ENCODE results near the gene ZNRF3.
"Not testable (repeated sequence)": the region's sequence is repeated elsewhere in the genome, so short reads cannot be mapped to it uniquely, and the experiment has no call there.

Gene ZNRF3

DNA sequence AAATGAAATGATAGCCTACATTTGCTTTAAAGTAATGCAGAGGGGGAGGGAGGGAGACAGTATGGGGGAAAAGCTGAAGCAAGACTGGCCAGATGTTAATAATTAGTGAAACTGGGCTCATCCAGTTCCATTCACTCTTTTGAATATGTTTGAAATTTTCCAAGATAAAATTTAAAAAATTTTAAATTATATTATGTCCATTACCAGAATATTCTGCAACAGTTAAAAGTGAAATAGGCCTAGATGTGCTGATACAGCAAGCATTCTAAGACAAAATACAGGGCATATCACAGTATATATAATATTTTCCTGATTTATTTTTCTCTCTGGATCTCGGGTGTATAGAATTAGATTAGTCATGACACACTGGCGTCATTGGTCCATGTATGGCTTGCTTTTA, 13.6 kb upstream of the ZNRF3 start:
- FAIRE-seq = no peak
- TF ChIP-seq POLR2A (IDR thresholded peaks at IDR 0.05; ENCODE audit: low read depth, low read length) = no peak
- no peak for DNase-seq (ENCODE audit: insufficient read length, low spot score)

DNA sequence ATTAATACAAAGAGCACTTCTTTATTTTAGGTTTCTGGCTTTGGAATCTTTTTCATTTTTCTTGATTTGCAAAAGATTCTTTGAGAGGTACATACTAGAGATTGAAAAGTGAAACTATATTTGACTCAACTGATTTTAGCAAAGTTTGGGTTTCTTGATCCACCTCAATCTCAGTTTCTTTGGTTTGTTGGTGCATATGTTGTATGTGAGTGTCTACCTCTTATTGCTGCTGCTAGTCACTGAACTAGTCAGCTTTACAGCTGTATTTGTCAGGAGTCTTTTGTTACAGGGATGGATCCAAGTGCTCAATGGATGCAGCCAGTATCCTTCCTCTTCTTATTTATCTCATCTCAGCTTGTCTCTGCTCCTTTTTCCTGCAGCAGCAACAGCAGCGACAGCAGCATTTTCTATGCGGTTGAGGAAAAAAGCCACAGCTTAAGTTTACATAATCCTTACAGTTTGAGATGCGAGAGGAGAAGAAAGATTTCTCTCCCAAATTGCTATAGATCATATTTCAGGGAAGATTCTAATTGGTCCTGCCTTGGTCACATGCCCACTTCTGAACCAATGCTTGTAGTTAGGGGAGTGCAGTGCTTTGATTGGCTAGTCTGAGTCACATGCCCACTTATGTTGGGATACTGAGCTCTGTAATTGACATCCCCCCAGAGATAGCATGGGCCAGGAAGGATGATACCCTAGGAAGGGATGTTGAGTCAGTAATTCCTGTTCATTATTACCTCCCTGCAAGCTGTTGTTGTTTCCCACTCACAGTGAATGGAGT, 10.0 kb upstream of the ZNRF3 start:
- TF ChIP-seq POLR2A (IDR thresholded peaks at IDR 0.05; ENCODE audit: low read depth, low read length) = no peak
- FAIRE-seq = no peak
- DNase-seq (ENCODE audit: insufficient read length, low spot score) = no peak

DNA sequence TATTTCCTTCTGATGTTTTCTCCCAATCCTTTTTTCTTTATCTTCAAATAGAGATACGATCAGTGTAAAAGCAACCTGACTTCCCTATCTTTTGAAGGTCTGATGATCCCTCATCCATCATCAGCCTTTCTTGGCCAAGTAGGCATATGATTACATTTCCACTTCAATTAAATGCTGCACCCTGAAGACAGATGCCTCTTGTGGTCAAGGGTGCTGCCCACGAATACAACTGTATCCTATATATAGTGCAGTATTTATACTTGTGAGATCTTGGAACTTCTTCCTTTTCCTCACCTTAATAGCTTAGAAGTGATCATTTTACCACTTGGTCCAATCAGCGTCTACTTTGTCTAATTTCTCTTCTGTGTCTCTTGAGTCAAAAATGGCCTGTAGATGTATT, 9.3 kb upstream of the ZNRF3 start:
- FAIRE-seq (no peak), DNase-seq (ENCODE audit: insufficient read length, low spot score) (no peak)
- TF ChIP-seq POLR2A (IDR thresholded peaks at IDR 0.05; ENCODE audit: low read depth, low read length) = no peak

DNA sequence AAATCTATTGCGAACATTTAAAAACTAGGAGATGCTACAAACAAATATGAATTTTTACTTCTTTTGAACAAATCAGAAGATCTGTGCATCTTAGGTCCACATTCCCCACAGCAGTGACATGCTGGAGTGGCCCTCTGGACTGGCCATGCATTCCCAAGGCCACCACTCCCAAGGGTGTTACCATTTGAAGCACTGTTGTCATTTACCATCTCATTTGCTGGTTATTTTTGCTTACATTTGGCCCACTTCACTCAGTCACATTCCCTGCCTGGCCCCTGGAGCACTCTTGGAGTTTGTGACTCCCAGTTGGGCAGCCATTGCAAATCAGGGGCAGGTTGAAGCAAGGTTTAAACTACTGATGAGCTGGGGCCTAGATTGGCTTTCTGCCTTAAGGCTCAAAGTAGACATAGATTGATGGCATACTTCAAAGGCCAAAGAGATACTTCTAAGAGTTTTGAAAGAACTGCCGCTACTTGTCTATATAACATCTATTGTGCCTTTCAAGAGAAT, 8.5 kb upstream of the ZNRF3 start:
- DNase-seq (ENCODE audit: insufficient read length, low spot score) (no peak), FAIRE-seq (no peak)
- TF ChIP-seq POLR2A (IDR thresholded peaks at IDR 0.05; ENCODE audit: low read depth, low read length) = no peak

DNA sequence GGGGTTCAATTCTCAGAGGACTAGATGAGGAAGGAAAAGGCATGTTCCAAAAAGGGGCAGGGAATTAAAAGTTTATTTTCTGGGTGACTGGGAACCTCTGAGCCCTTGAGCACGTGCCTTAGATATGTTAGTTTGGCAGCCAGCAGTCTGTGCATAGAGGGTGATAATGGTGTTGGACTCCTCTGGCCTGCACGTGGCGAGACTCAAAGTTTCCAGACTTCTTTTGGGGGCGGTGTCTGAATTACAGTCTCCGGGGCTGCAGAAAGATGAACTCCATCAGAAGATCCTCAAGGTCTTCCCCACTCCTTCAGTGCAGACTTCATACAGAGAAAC, 861 bp upstream of the ZNRF3 start:
- no peak for TF ChIP-seq POLR2A (IDR thresholded peaks at IDR 0.05; ENCODE audit: low read depth, low read length)

DNA sequence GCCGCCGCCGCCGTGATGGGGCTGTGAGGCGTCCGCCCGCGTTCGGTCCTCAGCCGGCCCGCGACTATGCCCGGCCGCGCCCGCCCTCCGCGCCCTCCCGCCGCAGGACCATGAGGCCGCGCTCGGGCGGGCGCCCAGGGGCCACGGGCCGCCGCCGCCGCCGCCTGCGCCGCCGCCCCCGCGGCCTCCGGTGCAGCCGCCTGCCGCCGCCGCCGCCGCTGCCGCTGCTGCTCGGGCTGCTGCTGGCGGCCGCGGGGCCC, 215 bp downstream of the ZNRF3 start:
- FAIRE-seq (no peak), DNase-seq (ENCODE audit: insufficient read length, low spot score) (no peak)
- TF ChIP-seq POLR2A (IDR thresholded peaks at IDR 0.05; ENCODE audit: low read depth, low read length) = no peak

More for the DNA sequence above, 861 bp upstream of the ZNRF3 start:
- DNase-seq (ENCODE audit: insufficient read length, low spot score) = no peak
- FAIRE-seq = peak; percentile 33

DNA sequence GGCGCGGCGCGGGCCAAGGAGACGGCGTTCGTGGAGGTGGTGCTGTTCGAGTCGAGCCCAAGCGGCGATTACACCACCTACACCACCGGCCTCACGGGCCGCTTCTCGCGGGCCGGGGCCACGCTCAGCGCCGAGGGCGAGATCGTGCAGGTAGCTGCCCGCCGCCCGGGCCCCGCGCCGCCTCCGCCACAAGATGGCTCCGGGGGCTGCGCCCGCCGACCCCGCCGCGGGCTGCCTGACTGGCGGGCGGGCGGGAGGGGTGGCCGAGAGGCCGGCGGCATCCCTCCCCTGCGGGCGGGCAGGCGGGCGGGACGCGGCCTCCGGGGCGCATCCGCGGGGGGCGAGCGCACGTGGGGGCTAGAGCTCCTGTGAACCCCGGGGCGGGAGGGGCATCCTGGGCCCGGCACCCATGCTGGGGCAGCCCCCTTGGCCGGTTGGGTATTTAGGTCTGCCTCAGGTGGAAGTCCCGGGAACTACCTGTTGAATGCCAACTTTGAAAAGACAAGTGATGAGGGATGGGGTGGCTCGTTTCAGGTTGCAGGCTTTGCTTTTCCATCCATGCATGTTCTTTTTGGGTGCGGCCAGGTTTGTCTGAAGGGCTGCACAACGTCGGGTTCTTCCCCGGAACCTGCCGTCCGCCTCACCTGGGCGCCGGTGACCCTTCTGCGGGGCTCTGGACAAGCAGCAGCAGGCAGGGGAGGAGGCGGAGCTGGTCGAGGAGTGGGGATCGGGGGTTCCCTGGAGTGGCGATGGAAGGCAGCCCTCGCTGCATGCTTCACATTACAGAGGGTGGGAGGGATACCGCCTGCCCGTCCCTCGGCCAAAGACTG, 760 bp downstream of the ZNRF3 start:
- no peak for TF ChIP-seq POLR2A (IDR thresholded peaks at IDR 0.05; ENCODE audit: low read depth, low read length)
- FAIRE-seq (no peak), DNase-seq (ENCODE audit: insufficient read length, low spot score) (no peak)

DNA sequence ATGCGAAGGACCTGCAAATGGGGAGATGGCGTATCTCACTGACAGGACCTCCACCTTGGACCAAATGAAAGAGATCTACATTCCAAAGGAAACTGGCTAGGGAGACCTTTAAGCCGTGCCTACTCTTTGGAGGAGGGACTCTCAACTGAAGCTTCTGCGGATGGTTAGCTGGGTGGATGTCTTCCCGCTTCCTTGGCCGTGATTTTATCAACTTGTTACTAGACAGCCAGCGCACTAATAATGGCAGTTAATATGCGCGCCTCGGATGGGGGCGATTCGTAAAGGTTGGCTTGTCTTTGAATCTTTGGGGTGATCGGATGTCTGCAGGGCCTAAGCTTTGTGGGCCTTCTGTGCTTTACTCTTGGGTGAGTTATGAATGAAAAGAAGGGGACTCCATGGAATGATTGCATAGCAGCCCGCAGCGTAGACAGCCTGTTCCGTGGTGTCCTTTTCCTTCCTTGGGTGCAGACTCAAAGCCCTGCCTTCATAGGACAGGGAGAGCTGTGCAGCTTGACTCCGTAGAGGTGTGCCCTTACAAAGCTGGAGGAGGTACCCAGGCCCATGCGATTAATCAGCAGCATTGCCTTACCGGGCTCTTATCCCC, 1.5 kb downstream of the ZNRF3 start:
- no peak for FAIRE-seq
- no peak for DNase-seq (ENCODE audit: insufficient read length, low spot score)
- no peak for TF ChIP-seq POLR2A (IDR thresholded peaks at IDR 0.05; ENCODE audit: low read depth, low read length)

DNA sequence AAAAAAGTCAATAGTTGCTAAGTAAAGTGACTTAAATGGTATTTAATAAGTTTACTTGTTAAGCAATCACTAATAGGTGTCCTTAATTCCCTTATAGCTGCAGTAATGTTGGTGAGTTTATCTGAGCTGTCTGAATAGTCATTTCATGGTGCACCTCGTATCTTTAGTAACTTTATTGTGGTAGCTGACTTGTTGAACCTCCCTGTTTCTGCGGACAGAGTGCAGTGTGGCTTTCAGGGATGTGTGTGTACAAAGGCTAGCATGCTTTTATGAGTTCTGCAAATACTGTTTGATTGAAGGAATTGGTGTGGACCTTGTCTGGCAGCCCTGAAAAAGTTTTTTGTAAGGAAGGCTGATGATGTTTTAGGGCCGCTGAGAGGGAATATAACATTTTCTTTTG, 2.6 kb downstream of the ZNRF3 start:
- DNase-seq (ENCODE audit: insufficient read length, low spot score) (no peak), FAIRE-seq (no peak)
- no peak for TF ChIP-seq POLR2A (IDR thresholded peaks at IDR 0.05; ENCODE audit: low read depth, low read length)

DNA sequence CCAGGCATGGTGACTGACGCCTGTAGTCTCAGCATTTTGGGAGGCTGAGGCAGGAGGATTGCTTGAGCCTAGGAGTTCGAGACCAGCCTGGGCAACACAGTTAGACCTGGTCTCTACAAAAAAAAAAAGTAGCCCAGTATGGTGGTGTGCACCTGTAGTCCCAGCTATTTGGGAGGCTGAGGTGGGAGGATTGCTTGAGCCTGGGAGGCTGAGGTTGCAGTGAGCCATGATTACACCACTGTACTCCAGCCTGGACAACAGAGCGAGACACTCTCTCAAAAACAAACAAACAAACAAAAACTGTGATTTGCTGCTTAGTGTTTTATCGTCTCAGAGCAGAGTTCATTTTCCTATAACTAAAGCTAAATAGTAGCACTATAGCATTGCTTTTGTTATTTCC, 3.3 kb downstream of the ZNRF3 start:
- not testable (repeated sequence) for FAIRE-seq; DNase-seq (ENCODE audit: insufficient read length, low spot score)

DNA sequence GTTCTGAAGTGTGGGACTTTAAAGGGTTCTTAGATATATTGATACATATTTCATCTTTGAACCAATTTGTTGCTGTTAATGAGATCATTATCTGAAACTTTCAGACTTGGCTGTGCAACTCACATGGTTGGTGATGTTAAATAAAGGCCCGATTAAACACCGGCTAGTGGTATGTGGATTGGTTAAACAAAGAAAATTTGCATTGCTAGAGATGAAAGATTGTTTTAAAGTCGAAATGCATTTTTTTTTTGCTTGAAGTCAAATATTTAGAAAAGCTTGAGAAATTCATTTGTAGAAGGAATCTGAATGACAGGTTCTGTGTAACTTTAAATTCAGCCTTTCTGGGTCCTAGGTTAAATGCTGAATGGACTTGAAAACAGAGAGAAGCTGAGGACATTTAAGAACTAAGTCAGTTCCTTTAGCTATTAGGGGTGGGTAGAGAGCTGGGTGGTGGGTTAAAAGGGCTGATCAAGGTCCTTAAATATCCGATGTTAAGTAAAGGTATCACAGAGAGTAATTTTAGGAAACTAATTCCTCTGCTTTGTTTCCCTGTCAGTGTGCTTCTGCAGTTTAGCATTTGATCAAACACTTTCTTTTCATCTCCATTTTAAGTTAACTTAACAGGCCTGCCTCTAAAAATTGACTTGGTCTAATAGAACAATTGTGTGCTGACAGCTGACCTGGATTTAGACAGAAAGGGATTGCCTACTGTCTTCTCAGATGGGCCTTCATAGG, 4.5 kb downstream of the ZNRF3 start:
- DNase-seq (ENCODE audit: insufficient read length, low spot score) (no peak), FAIRE-seq (no peak)
- no peak for TF ChIP-seq POLR2A (IDR thresholded peaks at IDR 0.05; ENCODE audit: low read depth, low read length)

DNA sequence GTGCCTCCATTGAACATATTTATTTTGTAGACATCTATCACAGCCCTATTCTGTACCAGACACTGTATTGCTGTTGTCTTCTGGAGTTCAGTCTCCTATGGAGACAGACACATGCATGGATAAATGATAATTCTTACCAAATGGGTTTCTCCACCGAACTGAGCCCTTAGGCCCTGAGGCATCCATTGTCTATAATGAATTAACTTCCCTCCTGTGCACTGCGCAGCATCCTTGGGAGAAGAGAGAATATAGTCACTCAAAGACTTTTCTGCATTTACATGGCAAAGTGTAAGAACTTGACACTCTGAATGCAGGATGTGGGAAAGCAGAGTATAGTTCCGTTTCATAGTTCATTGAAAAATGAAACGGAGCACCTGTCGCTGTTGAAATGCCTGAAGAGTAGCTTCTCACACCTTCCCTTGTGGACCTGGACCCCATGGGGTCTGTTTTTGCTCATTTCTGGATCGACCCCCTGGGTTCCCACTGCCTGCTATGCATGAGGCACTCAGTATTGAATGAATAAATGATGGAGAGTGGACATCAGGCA, 6.2 kb downstream of the ZNRF3 start:
- TF ChIP-seq POLR2A (IDR thresholded peaks at IDR 0.05; ENCODE audit: low read depth, low read length) = no peak
- DNase-seq (ENCODE audit: insufficient read length, low spot score) (no peak), FAIRE-seq (no peak)

DNA sequence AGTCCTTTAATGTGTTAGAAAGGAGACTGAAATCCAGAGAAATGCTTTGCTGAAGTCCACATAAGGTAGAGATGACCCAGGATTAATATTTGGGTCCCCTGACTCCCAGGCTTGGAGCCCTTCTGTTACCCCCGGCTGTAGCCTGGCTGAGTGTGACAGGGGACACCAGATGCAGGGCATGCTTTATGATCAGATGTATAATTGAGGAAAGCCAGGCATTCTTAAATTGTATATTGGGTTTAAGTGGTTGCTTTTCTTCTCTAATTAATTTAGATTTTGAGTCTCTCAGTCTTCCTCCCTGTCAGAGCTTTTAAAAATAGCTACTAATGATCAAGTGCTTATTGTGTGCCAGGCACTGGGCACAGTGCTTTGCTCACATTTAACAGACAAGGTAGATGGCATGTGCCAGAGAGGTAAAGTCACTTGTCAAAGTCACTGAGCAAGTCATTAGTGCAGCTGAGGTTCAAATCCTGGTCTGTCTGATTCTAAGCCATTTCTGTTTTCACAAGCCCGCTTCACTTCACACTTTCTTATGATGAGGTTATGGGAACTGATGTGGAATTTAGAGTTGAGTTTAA, 7.9 kb downstream of the ZNRF3 start:
- no peak for TF ChIP-seq POLR2A (IDR thresholded peaks at IDR 0.05; ENCODE audit: low read depth, low read length)
- FAIRE-seq = no peak
- no peak for DNase-seq (ENCODE audit: insufficient read length, low spot score)
